Measurements from ENCODE around the gene WASHC2C.
"Not testable (repeated sequence)": the region's sequence is repeated elsewhere in the genome, so short reads cannot be mapped to it uniquely, and the experiment has no call there.

DNA sequence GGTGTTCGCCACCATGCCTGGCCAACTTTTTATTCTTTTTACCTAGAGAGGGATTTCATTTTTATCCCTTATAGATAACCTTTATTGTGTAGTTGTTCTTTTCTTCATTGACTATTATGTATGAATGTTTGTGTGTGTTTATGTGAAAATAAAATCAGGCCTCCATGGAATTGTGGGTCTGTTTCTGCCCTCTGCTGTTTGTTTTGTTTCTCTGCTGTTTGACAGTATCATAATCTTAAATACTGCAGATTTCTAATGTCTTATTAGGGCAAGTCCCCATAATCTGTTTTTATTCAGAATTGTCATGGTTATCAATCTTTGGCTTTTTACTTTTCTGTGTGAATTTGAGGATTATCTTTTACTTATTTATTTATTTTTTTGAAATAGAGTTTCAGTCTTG, 7.8 kb downstream of the WASHC2C start:
- TF ChIP-seq, protein P1, sequence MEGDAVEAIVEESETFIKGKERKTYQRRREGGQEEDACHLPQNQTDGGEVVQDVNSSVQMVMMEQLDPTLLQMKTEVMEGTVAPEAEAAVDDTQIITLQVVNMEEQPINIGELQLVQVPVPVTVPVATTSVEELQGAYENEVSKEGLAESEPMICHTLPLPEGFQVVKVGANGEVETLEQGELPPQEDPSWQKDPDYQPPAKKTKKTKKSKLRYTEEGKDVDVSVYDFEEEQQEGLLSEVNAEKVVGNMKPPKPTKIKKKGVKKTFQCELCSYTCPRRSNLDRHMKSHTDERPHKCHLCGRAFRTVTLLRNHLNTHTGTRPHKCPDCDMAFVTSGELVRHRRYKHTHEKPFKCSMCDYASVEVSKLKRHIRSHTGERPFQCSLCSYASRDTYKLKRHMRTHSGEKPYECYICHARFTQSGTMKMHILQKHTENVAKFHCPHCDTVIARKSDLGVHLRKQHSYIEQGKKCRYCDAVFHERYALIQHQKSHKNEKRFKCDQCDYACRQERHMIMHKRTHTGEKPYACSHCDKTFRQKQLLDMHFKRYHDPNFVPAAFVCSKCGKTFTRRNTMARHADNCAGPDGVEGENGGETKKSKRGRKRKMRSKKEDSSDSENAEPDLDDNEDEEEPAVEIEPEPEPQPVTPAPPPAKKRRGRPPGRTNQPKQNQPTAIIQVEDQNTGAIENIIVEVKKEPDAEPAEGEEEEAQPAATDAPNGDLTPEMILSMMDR (IDR thresholded peaks at IDR 0.05), result not testable (repeated sequence)
- TF ChIP-seq POLR2A, EP300, POLR2AphosphoS5 (IDR thresholded peaks at IDR 0.05): not testable (repeated sequence)
